Measurements from ENCODE around the gene CXCL14. TPM values are rescaled to one million over a fixed set of nuclear protein-coding genes. Genes with fewer than 3 reads are reported as not detected.
"Not testable (repeated sequence)": the region's sequence is repeated elsewhere in the genome, so short reads cannot be mapped to it uniquely, and the experiment has no call there.

Gene CXCL14
- total and polyA plus RNA-seq, 12 donors, result 0.06 to 30.0 (median 2.0) TPM

GRCh38 chr5:135535420-135535819, 43.4 kb downstream of the CXCL14 start:
- intact Hi-C loops (cut with DNase I), result no loop called here
- H3K9me3 ChIP-seq (replicated peaks in 1 of 3), result no peaks in the 10 kb centered on the region
- peaks cover 0 to 9% of the 10 kb centered on the region in 2 donors for H3K4me1 ChIP-seq (replicated peaks in 1 of 2)
- DNase-seq, result no peak
- no peak for TF ChIP-seq CTCF (IDR thresholded peaks at IDR 0.05)
- no peak overlapping the region for H3K27ac ChIP-seq
- H3K27me3 ChIP-seq, result peaks cover 56% of the 10 kb centered on the region
- H3K4me3 ChIP-seq, result no peak overlapping the region
- H3K36me3 ChIP-seq (replicated peaks in 1 of 2), result no peaks in the 10 kb centered on the region
- 0 to 3% (median 1%) methylated on average over 1 to 44 of the region's 44 CpGs for WGBS, 4 donors

GRCh38 chr5:135534609-135535419, 44.0 kb downstream of the CXCL14 start:
- no peak for DNase-seq
- Histone ChIP-seq H3K4me3 (no peak overlapping the region), H3K4me1 (replicated peaks in 1 of 2) (peaks cover 0 to 9% of the 10 kb centered on the region in 2 donors), H3K27me3 (peaks cover 57% of the 10 kb centered on the region), H3K27ac (no peak overlapping the region), H3K36me3 (replicated peaks in 1 of 2) (no peaks in the 10 kb centered on the region), H3K9me3 (replicated peaks in 1 of 3) (no peaks in the 10 kb centered on the region)
- no peak for TF ChIP-seq POLR2A (IDR thresholded peaks at IDR 0.05)
- no peak for TF ChIP-seq CTCF (IDR thresholded peaks at IDR 0.05)
- WGBS, 4 donors, result 3 to 7% (median 6%) methylated on average over 27 to 61 of the region's 61 CpGs
- intact Hi-C loops (cut with DNase I), result no loop called here

- Histone ChIP-seq H3K9me3 (replicated peaks in 1 of 3) (no peaks in the 10 kb centered on the region), H3K27me3 (peaks cover 57% of the 10 kb centered on the region), H3K4me1 (replicated peaks in 1 of 2) (peaks cover 0 to 9% of the 10 kb centered on the region in 2 donors), H3K4me3 (no peak overlapping the region), H3K36me3 (replicated peaks in 1 of 2) (no peaks in the 10 kb centered on the region), H3K27ac (no peak overlapping the region)
- 38 to 53% (median 43%) methylated on average over 3 of the region's 3 CpGs for WGBS, 4 donors
- DNase-seq, result no peak
- TF ChIP-seq CTCF (IDR thresholded peaks at IDR 0.05) (no peak), POLR2A (IDR thresholded peaks at IDR 0.05) (no peak)
- intact Hi-C loops (cut with DNase I), result no loop called here
These were observed 45.0 kb downstream of the CXCL14 start for GRCh38 chr5:135533794-135534193.

GRCh38 chr5:135533334-135533733, 45.5 kb downstream of the CXCL14 start:
- TF ChIP-seq POLR2A (IDR thresholded peaks at IDR 0.05), result no peak
- no peak for TF ChIP-seq CTCF (IDR thresholded peaks at IDR 0.05)
- no peak for DNase-seq
- Histone ChIP-seq H3K36me3 (replicated peaks in 1 of 2) (no peaks in the 10 kb centered on the region), H3K27me3 (peaks cover 54% of the 10 kb centered on the region), H3K9me3 (replicated peaks in 1 of 3) (no peaks in the 10 kb centered on the region), H3K4me3 (no peak overlapping the region), H3K27ac (no peak overlapping the region), H3K4me1 (replicated peaks in 1 of 2) (peaks cover 0 to 9% of the 10 kb centered on the region in 2 donors)
- 24 to 68% (median 47%) methylated on average over 3 of the region's 3 CpGs for WGBS, 4 donors
- intact Hi-C loops (cut with DNase I), result no loop called here

- WGBS, 4 donors, result 61 to 74% (median 69%) methylated on average over 5 of the region's 5 CpGs
- H3K9me3 ChIP-seq (replicated peaks in 1 of 3); H3K27ac ChIP-seq; H3K36me3 ChIP-seq (replicated peaks in 1 of 2); H3K4me3 ChIP-seq; DNase-seq; H3K4me1 ChIP-seq (replicated peaks in 1 of 2); intact Hi-C loops (cut with DNase I): not testable (repeated sequence)
- peaks cover 28% of the 10 kb centered on the region for H3K27me3 ChIP-seq
These were observed 49.2 kb downstream of the CXCL14 start for GRCh38 chr5:135529576-135529975.

Measured in adrenal gland (tissue), 12 donors.